ENCODE data around the gene PIAS2.
"Not testable (repeated sequence)": the region's sequence is repeated elsewhere in the genome, so short reads cannot be mapped to it uniquely, and the experiment has no call there.

PIAS2 gene

GRCh38 chr18:46892842-46893241 is 24.5 kb downstream of the PIAS2 start:
- Histone ChIP-seq H3K4me3 (ENCODE audit: low read length) (no peak overlapping the region), H3K27me3 (ENCODE audit: control insufficient read depth, insufficient read depth, low read length) (no peaks in the 10 kb centered on the region), H3K36me3 (ENCODE audit: control insufficient read depth, insufficient read depth, low read length) (peaks cover 6% of the 10 kb centered on the region), H3K9ac (ENCODE audit: low read length) (no peak overlapping the region), H3K27ac (ENCODE audit: low read depth, low read length) (no peak overlapping the region), H3K4me1 (ENCODE audit: control insufficient read depth, insufficient read depth, low read length) (no peaks in the 10 kb centered on the region)

DNA sequence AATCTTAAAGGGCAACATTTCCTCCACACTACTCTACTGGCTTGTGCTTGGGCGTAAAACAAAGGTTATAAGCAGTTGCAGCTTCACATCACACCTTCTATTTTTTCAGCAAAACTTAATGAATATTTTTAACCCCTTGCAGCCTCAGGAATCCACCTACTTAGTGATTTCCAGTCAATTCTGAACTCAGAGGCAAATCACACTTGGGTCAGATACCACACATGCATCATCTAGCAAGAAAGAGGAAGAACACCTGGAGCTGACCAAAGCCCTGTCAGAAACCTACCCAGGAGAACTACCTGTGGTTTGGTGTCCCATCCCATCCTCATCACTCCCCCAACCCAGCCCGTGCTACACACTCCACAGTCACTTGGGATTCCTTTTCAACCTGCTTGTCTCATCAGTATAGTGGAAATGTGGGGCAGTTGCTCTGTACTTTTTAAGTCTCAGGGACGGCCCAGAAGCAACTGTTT is 25.5 kb downstream of the PIAS2 start:
- Histone ChIP-seq H3K4me1 (ENCODE audit: control insufficient read depth, insufficient read depth, low read length) (no peaks in the 10 kb centered on the region), H3K27ac (ENCODE audit: low read depth, low read length) (no peak overlapping the region), H3K27me3 (ENCODE audit: control insufficient read depth, insufficient read depth, low read length) (no peaks in the 10 kb centered on the region), H3K9ac (ENCODE audit: low read length) (no peak overlapping the region), H3K4me3 (ENCODE audit: low read length) (no peak overlapping the region), H3K36me3 (ENCODE audit: control insufficient read depth, insufficient read depth, low read length) (peaks cover 6% of the 10 kb centered on the region)

DNA sequence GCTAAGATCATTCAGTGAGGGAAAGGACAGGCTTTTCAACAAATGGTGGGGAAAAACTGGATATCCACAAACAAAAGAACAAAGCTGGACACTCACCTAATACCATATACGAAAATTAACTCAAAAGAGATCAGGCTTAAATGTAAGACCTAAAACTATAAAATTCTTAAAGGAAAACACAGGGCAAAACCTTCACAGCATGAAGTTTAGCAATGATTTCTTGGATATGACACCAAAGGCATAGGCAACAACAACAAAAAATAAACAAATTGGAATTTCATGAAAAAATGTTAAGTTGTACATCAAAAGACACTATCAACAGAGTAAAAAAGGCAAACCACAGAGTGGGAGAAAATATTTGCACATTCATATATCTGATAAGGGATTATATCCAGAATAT is 28.3 kb downstream of the PIAS2 start:
- no peak overlapping the region for H3K27ac ChIP-seq (ENCODE audit: low read depth, low read length)
- H3K36me3 ChIP-seq (ENCODE audit: control insufficient read depth, insufficient read depth, low read length): peaks cover 6% of the 10 kb centered on the region
- no peak overlapping the region for H3K9ac ChIP-seq (ENCODE audit: low read length)
- no peaks in the 10 kb centered on the region for H3K27me3 ChIP-seq (ENCODE audit: control insufficient read depth, insufficient read depth, low read length)
- no peak overlapping the region for H3K4me3 ChIP-seq (ENCODE audit: low read length)
- no peaks in the 10 kb centered on the region for H3K4me1 ChIP-seq (ENCODE audit: control insufficient read depth, insufficient read depth, low read length)

- Histone ChIP-seq H3K36me3 (ENCODE audit: control insufficient read depth, insufficient read depth, low read length) (peaks cover 6% of the 10 kb centered on the region), H3K4me1 (ENCODE audit: control insufficient read depth, insufficient read depth, low read length) (no peaks in the 10 kb centered on the region), H3K9ac (ENCODE audit: low read length) (no peak overlapping the region), H3K27ac (ENCODE audit: low read depth, low read length) (no peak overlapping the region), H3K4me3 (ENCODE audit: low read length) (no peak overlapping the region), H3K27me3 (ENCODE audit: control insufficient read depth, insufficient read depth, low read length) (no peaks in the 10 kb centered on the region)
These were observed 30.4 kb downstream of the PIAS2 start for GRCh38 chr18:46886893-46887292.

- no peak overlapping the region for H3K4me3 ChIP-seq (ENCODE audit: low read length)
- no peak overlapping the region for H3K27ac ChIP-seq (ENCODE audit: low read depth, low read length)
- H3K36me3 ChIP-seq (ENCODE audit: control insufficient read depth, insufficient read depth, low read length): no peaks in the 10 kb centered on the region
- H3K9ac ChIP-seq (ENCODE audit: low read length): no peak overlapping the region
- H3K27me3 ChIP-seq (ENCODE audit: control insufficient read depth, insufficient read depth, low read length): no peaks in the 10 kb centered on the region
- no peaks in the 10 kb centered on the region for H3K4me1 ChIP-seq (ENCODE audit: control insufficient read depth, insufficient read depth, low read length)
These were observed 34.1 kb downstream of the PIAS2 start for GRCh38 chr18:46883180-46883579.

DNA sequence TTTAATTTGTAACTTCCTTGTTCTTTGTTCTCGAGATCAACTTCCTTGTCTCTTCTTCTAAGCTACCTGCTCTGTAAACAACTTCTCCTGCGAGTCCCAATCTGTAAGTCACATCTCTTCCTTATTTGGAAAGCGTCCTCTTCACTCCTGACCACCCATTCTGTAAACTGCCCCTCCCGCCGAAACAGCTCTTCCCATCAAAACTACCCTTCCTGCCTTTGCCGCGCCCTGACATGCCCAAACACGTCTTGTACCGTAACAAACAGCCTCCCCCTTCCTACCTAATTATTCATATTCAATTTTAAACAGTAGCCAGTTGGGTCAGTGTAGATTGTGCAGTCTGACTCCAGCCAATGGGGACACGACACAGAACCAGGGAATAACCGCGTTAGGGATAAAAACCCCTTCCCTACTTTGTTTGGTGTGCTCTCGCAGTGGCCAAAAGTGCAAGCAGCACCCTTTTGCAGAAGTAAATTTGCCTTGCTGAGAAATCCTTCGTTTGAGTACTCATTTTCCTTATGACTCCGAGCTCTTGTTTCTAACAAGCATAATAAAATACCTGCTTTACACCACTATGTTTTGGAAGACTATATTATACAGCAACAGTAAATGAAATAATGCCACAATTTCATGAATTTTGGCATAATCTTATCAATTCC is 39.8 kb downstream of the PIAS2 start:
- Histone ChIP-seq H3K27ac (ENCODE audit: low read depth, low read length) (no peak overlapping the region), H3K4me3 (ENCODE audit: low read length) (no peak overlapping the region), H3K36me3 (ENCODE audit: control insufficient read depth, insufficient read depth, low read length) (no peaks in the 10 kb centered on the region), H3K27me3 (ENCODE audit: control insufficient read depth, insufficient read depth, low read length) (no peaks in the 10 kb centered on the region), H3K4me1 (ENCODE audit: control insufficient read depth, insufficient read depth, low read length) (no peaks in the 10 kb centered on the region), H3K9ac (ENCODE audit: low read length) (no peak overlapping the region)

DNA sequence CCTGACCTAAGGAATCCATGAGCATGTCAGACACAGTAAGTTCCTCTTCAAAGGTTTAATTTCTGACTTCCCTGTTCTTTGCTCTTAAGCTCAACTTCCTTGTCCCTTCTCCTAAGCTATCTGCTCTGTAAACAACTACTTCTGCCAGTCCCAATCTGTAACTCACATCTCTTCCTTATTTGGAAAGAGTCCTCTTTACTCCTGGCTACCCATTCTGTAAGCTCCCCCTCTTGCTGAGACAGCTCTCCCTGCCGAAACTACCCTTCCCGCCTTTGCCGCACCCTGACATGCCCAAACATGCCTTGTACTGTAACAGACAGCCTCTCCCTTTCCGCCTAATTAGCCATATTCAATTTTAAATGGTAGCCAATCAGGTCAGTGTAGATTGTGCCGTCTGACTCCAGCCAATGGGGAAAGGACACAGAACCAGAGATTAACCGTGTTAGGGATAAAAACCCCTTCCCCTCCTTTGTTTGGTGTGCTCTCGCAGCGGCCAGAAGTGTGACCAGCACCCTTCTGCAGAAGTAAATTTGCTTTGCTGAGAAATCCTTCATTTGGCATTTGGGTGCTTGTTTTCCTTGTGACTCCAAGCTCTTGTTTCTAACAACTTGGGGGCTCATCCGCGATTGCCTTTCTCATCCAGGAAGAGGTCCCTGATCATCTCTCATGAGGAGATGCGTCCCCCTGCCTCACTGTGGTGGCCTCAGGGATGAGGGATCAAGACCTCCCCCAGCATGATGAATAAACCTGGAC is 49.0 kb downstream of the PIAS2 start:
- Histone ChIP-seq H3K36me3 (ENCODE audit: control insufficient read depth, insufficient read depth, low read length) (no peaks in the 10 kb centered on the region), H3K27ac (ENCODE audit: low read depth, low read length) (no peak overlapping the region), H3K4me3 (ENCODE audit: low read length) (no peak overlapping the region), H3K9ac (ENCODE audit: low read length) (no peak overlapping the region), H3K27me3 (ENCODE audit: control insufficient read depth, insufficient read depth, low read length) (no peaks in the 10 kb centered on the region), H3K4me1 (ENCODE audit: control insufficient read depth, insufficient read depth, low read length) (no peaks in the 10 kb centered on the region)

DNA sequence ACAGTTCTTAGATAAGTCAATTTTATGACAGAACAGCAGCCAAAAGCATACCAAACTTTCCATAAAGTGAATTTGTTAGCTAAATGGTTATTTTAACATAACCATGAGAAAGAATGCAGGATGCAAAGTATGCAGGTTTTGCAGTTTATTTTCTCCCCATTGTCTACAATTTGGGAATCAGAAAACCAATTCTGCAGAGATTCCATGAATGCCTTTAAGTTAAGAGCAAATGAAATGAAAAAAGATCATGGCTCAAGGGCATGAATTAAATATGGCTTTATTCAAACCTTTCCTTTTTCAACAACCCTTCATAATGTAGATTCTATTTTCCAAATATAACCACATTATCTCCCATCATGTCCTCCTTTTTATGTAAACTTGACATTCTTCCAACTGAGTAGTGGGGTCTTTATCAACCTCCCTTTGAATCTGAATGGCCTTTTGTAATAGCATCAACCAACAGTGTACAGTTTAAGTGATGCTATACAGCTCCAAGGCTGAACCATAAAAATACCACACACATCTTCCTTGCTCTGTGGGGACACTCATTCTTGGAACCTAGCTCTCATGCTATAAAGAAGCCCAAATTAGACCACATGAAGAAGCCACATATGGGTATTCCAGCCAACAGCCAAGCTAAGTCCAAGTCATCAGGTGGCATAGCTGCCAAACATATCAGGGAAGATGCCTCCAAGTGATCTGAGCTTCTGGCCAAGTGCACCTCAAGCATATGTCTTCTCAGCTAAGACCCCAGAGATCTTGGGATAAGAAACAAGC is 49.8 kb downstream of the PIAS2 start:
- no peak overlapping the region for H3K4me3 ChIP-seq (ENCODE audit: low read length)

GRCh38 chr18:46866523-46866922 is 50.8 kb downstream of the PIAS2 start:
- Histone ChIP-seq H3K4me1 (ENCODE audit: control insufficient read depth, insufficient read depth, low read length) (no peaks in the 10 kb centered on the region), H3K27me3 (ENCODE audit: control insufficient read depth, insufficient read depth, low read length) (no peaks in the 10 kb centered on the region), H3K27ac (ENCODE audit: low read depth, low read length) (no peak overlapping the region), H3K9ac (ENCODE audit: low read length) (no peak overlapping the region), H3K4me3 (ENCODE audit: low read length) (no peak overlapping the region), H3K36me3 (ENCODE audit: control insufficient read depth, insufficient read depth, low read length) (no peaks in the 10 kb centered on the region)

More for the DNA sequence above, 49.8 kb downstream of the PIAS2 start:
- Histone ChIP-seq H3K9ac (ENCODE audit: low read length) (no peak overlapping the region), H3K27ac (ENCODE audit: low read depth, low read length) (no peak overlapping the region), H3K4me1 (ENCODE audit: control insufficient read depth, insufficient read depth, low read length) (no peaks in the 10 kb centered on the region), H3K36me3 (ENCODE audit: control insufficient read depth, insufficient read depth, low read length) (no peaks in the 10 kb centered on the region), H3K27me3 (ENCODE audit: control insufficient read depth, insufficient read depth, low read length) (no peaks in the 10 kb centered on the region)

- H3K4me3 ChIP-seq (ENCODE audit: low read length); H3K27ac ChIP-seq (ENCODE audit: low read depth, low read length); H3K36me3 ChIP-seq (ENCODE audit: control insufficient read depth, insufficient read depth, low read length): not testable (repeated sequence)
These were observed 52.1 kb downstream of the PIAS2 start for GRCh38 chr18:46865245-46865644.

DNA sequence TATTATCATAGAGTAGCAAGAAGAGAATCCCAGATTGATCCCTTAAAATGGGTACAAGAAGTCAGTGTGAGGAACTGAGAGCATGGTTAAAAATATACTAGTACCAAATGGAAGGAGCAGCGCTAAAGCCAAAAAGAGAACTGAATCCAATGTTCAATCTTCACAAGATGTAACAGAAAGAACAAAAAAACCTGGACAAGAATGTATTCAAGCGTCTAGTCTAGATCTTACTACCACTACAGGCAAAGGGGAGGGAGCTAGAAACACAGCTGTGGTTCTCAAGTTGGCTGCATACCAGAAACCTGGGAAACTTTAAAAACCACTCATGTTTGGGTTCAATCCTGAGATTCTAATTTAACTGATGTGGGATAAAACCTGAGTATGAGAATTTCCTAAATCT is 57.5 kb downstream of the PIAS2 start:
- Histone ChIP-seq H3K4me3 (ENCODE audit: low read length) (no peak overlapping the region), H3K27ac (ENCODE audit: low read depth, low read length) (no peak overlapping the region), H3K27me3 (ENCODE audit: control insufficient read depth, insufficient read depth, low read length) (no peaks in the 10 kb centered on the region), H3K4me1 (ENCODE audit: control insufficient read depth, insufficient read depth, low read length) (no peaks in the 10 kb centered on the region), H3K9ac (ENCODE audit: low read length) (no peak overlapping the region), H3K36me3 (ENCODE audit: control insufficient read depth, insufficient read depth, low read length) (no peaks in the 10 kb centered on the region)

More at GRCh38 chr18:46865245-46865644, 52.1 kb downstream of the PIAS2 start:
- H3K4me1 ChIP-seq (ENCODE audit: control insufficient read depth, insufficient read depth, low read length); H3K9ac ChIP-seq (ENCODE audit: low read length); H3K27me3 ChIP-seq (ENCODE audit: control insufficient read depth, insufficient read depth, low read length): not testable (repeated sequence)

DNA sequence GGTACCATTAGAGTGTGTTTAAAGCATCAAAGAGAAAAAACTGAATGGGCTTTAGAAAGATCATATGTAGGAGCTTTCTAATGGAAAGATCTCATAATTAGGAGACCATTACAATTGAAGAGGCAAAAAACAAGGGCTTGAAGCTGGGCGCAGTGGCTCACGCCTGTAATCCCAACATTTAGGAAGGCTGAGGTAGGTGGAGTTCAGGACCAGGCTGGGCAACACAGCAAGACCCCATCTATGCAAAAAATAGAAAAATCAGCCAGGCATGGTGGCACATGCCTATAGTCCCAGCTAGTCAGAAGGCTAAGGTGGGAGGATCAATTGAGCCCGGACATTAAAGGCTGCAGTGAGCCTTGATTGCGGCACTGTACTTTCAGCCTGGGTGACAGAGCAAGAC is 59.0 kb downstream of the PIAS2 start:
- Histone ChIP-seq H3K4me1 (ENCODE audit: control insufficient read depth, insufficient read depth, low read length) (no peaks in the 10 kb centered on the region), H3K27ac (ENCODE audit: low read depth, low read length) (no peak overlapping the region), H3K36me3 (ENCODE audit: control insufficient read depth, insufficient read depth, low read length) (peaks cover 4% of the 10 kb centered on the region), H3K4me3 (ENCODE audit: low read length) (no peak overlapping the region), H3K27me3 (ENCODE audit: control insufficient read depth, insufficient read depth, low read length) (no peaks in the 10 kb centered on the region), H3K9ac (ENCODE audit: low read length) (no peak overlapping the region)
